H1 (cell line): ENCODE measurements around the gene ADIRF. TPM values are rescaled to one million over a fixed set of nuclear protein-coding genes. Genes with fewer than 3 reads are reported as not detected.

Source experiments
- CTCF ChIA-PET: fragments of 300-600 bp; sonication (Branson Sonifier 250); formaldehyde crosslinking; loops from one replicate; lab custom pipeline; 2021; ENCODE audit not compliant: partially characterized antibody; lab: Charles Lee
- POLR2A ChIA-PET: fragments of 300-600 bp; sonication (Branson Sonifier 250); formaldehyde crosslinking; loops from one replicate; lab custom pipeline; 2021; ENCODE audit warnings: inconsistent platforms; ENCODE audit not compliant: partially characterized antibody; lab: Charles Lee
- DNase-seq, 2 experiments: peaks; one replicate each; pipeline versions ENCODE4 v3.0.0 to v3.0.0-alpha.2; 2010 to 2022; ENCODE audit warnings: low spot score in 2 of 2, low read depth in 1 of 2, mixed read lengths in 1 of 2
- FAIRE-seq: peaks from 2 replicates; lab custom pipeline; 2011; peaks lifted over from hg19 to GRCh38; lab: Jason Lieb, UNC
- H2AFZ ChIP-seq: 2 replicates; pipeline ENCODE4 v1.8.1; 2012; ENCODE audit warnings: low read length, inconsistent platforms
- H2AK5ac ChIP-seq: 2 replicates; pipeline ENCODE4 v1.6.1; 2013; ENCODE audit warnings: low read depth, low read length
- H2BK120ac ChIP-seq: replicated peaks from 2 replicates; pipeline ENCODE3; 2013; ENCODE audit warnings: low read depth, low read length, inconsistent platforms
- H2BK12ac ChIP-seq: 2 replicates; pipeline ENCODE4 v1.6.1; 2013; ENCODE audit warnings: low read depth, low read length
- H2BK15ac ChIP-seq: 2 replicates; pipeline ENCODE4 v1.6.1; 2013; ENCODE audit warnings: low read length
- H2BK20ac ChIP-seq: 2 replicates; pipeline ENCODE4 v1.6.1; 2013; ENCODE audit warnings: low read length
- H2BK5ac ChIP-seq: 2 replicates; pipeline ENCODE4 v1.6.1; 2013; ENCODE audit warnings: low read depth, low read length
- H3K14ac ChIP-seq: 2 replicates; pipeline ENCODE4 v1.6.1; 2013; ENCODE audit warnings: inconsistent platforms; ENCODE audit not compliant: insufficient read length
- H3K18ac ChIP-seq: 2 replicates; pipeline ENCODE4 v1.6.1; 2013; ENCODE audit warnings: low read length; ENCODE audit errors: extremely low read depth
- H3K23ac ChIP-seq: 2 replicates; pipeline ENCODE4 v1.6.1; 2013; ENCODE audit warnings: inconsistent platforms; ENCODE audit not compliant: insufficient read length
- H3K23me2 ChIP-seq: 2 replicates; pipeline ENCODE4 v1.6.1; 2013; ENCODE audit warnings: low read depth, low read length
- H3K27ac ChIP-seq: 2 replicates; pipeline ENCODE4 v1.6.1; 2011; ENCODE audit warnings: low read depth, low read length, inconsistent platforms
- H3K27me3 ChIP-seq, 4 experiments: replicated peaks in 1 of 4; 1 replicate in 1 of 4; 2 replicates in 3 of 4; pipeline versions ENCODE4 v1.6.1 to v1.8.1; 2011 to 2013; ENCODE audit warnings: low read length in 3 of 4, mild to moderate bottlenecking in 3 of 4, inconsistent platforms in 2 of 4, mixed read lengths in 2 of 4, moderate library complexity in 1 of 4; ENCODE audit not compliant: control insufficient read depth in 3 of 4, insufficient read depth in 3 of 4; ENCODE audit errors: extremely low read depth in 1 of 4
- H3K36me3 ChIP-seq, 4 experiments: 2 replicates each; pipeline versions ENCODE4 v1.6.1 to v1.8.1; 2011 to 2013; ENCODE audit warnings: mild to moderate bottlenecking in 4 of 4, low read length in 3 of 4, moderate library complexity in 2 of 4, control low read depth in 1 of 4, inconsistent platforms in 1 of 4; ENCODE audit not compliant: insufficient read depth in 4 of 4, control insufficient read depth in 2 of 4
- H3K4ac ChIP-seq: replicated peaks from 2 replicates; pipeline ENCODE3; 2013; ENCODE audit warnings: low read length, low read depth, mixed read lengths, inconsistent platforms; ENCODE audit not compliant: insufficient read length
- H3K4me1 ChIP-seq, 4 experiments: replicated peaks in 1 of 4; 1 replicate in 1 of 4; 2 replicates in 3 of 4; pipeline versions ENCODE4 v1.6.1 to v1.8.1; 2011 to 2013; ENCODE audit warnings: low read length in 3 of 4, inconsistent platforms in 2 of 4, mixed read lengths in 1 of 4; ENCODE audit not compliant: insufficient read depth in 4 of 4, control insufficient read depth in 3 of 4
- H3K4me2 ChIP-seq, 2 experiments: 2 replicates each; pipeline versions ENCODE4 v1.6.1 to v1.8.1; 2011 to 2013; ENCODE audit warnings: low read depth in 2 of 2, low read length in 2 of 2, control low read depth in 1 of 2, inconsistent platforms in 1 of 2, mild to moderate bottlenecking in 1 of 2; ENCODE audit not compliant: insufficient read depth in 1 of 2
- H3K4me3 ChIP-seq, 4 experiments: fragments of 200-600, 300-600 bp in 1 of 4; sonication (generic), shearing (Covaris generic), sonication (Bioruptor Twin) in 1 of 4; 2 replicates each; pipeline versions ENCODE4 v1.5.1 to v1.8.1; 2011 to 2016; ENCODE audit warnings: low read length in 4 of 4, low read depth in 3 of 4, control low read depth in 2 of 4, inconsistent platforms in 2 of 4, mild to moderate bottlenecking in 2 of 4, mixed read lengths in 1 of 4, moderate library complexity in 1 of 4; ENCODE audit not compliant: insufficient read depth in 2 of 4; ENCODE audit errors: extremely low read depth in 1 of 4
- H3K56ac ChIP-seq: replicated peaks from 2 replicates; pipeline ENCODE3; 2013; ENCODE audit warnings: low read depth, mild to moderate bottlenecking, mixed read lengths, low read length, inconsistent platforms; ENCODE audit not compliant: insufficient read length
- H3K79me1 ChIP-seq: 2 replicates; pipeline ENCODE4 v1.6.1; 2013; ENCODE audit warnings: low read depth, low read length, control low read depth
- H3K79me2 ChIP-seq, 2 experiments: 2 replicates each; pipeline versions ENCODE4 v1.6.1 to v1.8.1; 2012 to 2013; ENCODE audit warnings: low read length in 2 of 2, mild to moderate bottlenecking in 2 of 2, inconsistent platforms in 1 of 2; ENCODE audit not compliant: insufficient read depth in 2 of 2, control insufficient read depth in 1 of 2
- H3K9ac ChIP-seq, 4 experiments: replicated peaks in 1 of 4; 1 replicate in 1 of 4; 2 replicates in 3 of 4; pipeline versions ENCODE4 v1.6.1 to v1.8.1; 2011 to 2013; ENCODE audit warnings: low read depth in 3 of 4, low read length in 3 of 4, control low read depth in 2 of 4, mild to moderate bottlenecking in 2 of 4, moderate library complexity in 2 of 4, inconsistent platforms in 1 of 4; ENCODE audit errors: extremely low read depth in 1 of 4
- H3K9me3 ChIP-seq, 2 experiments: 2 replicates each; pipeline versions ENCODE4 v1.6.1 to v1.8.1; 2012 to 2013; ENCODE audit warnings: mild to moderate bottlenecking in 2 of 2, moderate library complexity in 2 of 2, control low read depth in 1 of 2, inconsistent platforms in 1 of 2, low read depth in 1 of 2, low read length in 1 of 2, mixed read lengths in 1 of 2; ENCODE audit not compliant: insufficient read depth in 2 of 2
- H4K20me1 ChIP-seq, 2 experiments: replicated peaks in 1 of 2; 2 replicates each; pipeline versions ENCODE3 to v1.8.1; 2011 to 2013; ENCODE audit warnings: inconsistent platforms in 2 of 2, low read length in 2 of 2, mild to moderate bottlenecking in 1 of 2; ENCODE audit not compliant: insufficient read depth in 2 of 2, control insufficient read depth in 1 of 2
- H4K5ac ChIP-seq: 2 replicates; pipeline ENCODE4 v1.6.1; 2013; ENCODE audit warnings: low read length, low read depth, mixed read lengths, inconsistent platforms; ENCODE audit not compliant: insufficient read length
- H4K8ac ChIP-seq: 2 replicates; pipeline ENCODE4 v1.8.0; 2013; ENCODE audit warnings: mild to moderate bottlenecking, moderate library complexity, low read length, inconsistent platforms; ENCODE audit not compliant: insufficient read depth; ENCODE audit errors: extremely low read depth
- H4K91ac ChIP-seq: replicated peaks from 2 replicates; pipeline ENCODE3; 2013; ENCODE audit warnings: low read length, mixed read lengths, inconsistent platforms; ENCODE audit not compliant: insufficient read length
- BRCA1 ChIP-seq: IDR thresholded peaks from 2 replicates; pipeline ENCODE4 v1.6.1; 2012; ENCODE audit warnings: low read depth, low read length, improper control_type of control experiment
- EP300 ChIP-seq, 2 experiments: IDR thresholded peaks; 1 replicate in 1 of 2; 2 replicates in 1 of 2; pipeline ENCODE4 v1.6.1; 2011 to 2012; ENCODE audit warnings: low read depth in 2 of 2, low read length in 2 of 2, mild to moderate bottlenecking in 2 of 2, borderline replicate concordance in 1 of 2, inconsistent platforms in 1 of 2, moderate library complexity in 1 of 2
- FOSL1 ChIP-seq: IDR thresholded peaks from 2 replicates; pipeline ENCODE4 v1.6.1; 2011; ENCODE audit warnings: mild to moderate bottlenecking, low read depth, low read length, moderate library complexity; ENCODE audit not compliant: insufficient read depth
- HDAC6 ChIP-seq: IDR thresholded peaks from one replicate; pipeline ENCODE4 v1.7.1; 2012; ENCODE audit warnings: low read depth, mild to moderate bottlenecking, inconsistent platforms, low read length, moderate library complexity
- NANOG ChIP-seq: IDR thresholded peaks from 2 replicates; pipeline ENCODE4 v1.6.1; 2011; ENCODE audit warnings: low read length, low read depth, mild to moderate bottlenecking, inconsistent platforms; ENCODE audit not compliant: insufficient read depth, poor library complexity, severe bottlenecking
- NRF1 ChIP-seq: IDR thresholded peaks from 2 replicates; pipeline ENCODE4 v1.6.1; 2011; ENCODE audit warnings: mild to moderate bottlenecking, low read depth, low read length, improper control_type of control experiment
- POU5F1 ChIP-seq: IDR thresholded peaks from 2 replicates; pipeline ENCODE4 v1.6.1; 2011; ENCODE audit warnings: low read depth, mild to moderate bottlenecking, low read length, moderate library complexity
- RAD21 ChIP-seq, 2 experiments: IDR thresholded peaks in 1 of 2; conservative IDR thresholded peaks in 1 of 2; 2 replicates each; pipeline ENCODE4 v1.6.1; 2011; ENCODE audit warnings: low read depth in 2 of 2, low read length in 2 of 2, improper control_type of control experiment in 1 of 2, inconsistent platforms in 1 of 2, mild to moderate bottlenecking in 1 of 2, moderate library complexity in 1 of 2
- SAP30 ChIP-seq: fragments of 300-600 bp; sonication (generic); IDR thresholded peaks from 2 replicates; pipeline ENCODE4 v1.7.1; 2012; ENCODE audit warnings: low read length, moderate library complexity, mild to moderate bottlenecking, inconsistent platforms; ENCODE audit not compliant: insufficient read depth, insufficient replicate concordance
- WGBS, 2 experiments: shearing (Covaris generic) in 1 of 2; methylation state at CpG; one replicate each; pipeline versions ENCODE4 v1.1.6 to v1.1.7; 2013 to 2015; ENCODE audit warnings: low lambda C conversion rate in 2 of 2, mixed read lengths in 2 of 2, inconsistent platforms in 1 of 2, low coverage in 1 of 2, missing lambda C conversion rate in 1 of 2; ENCODE audit not compliant: insufficient replicate concordance in 2 of 2, insufficient coverage in 1 of 2, insufficient read length in 1 of 2; ENCODE audit errors: extremely low coverage in 1 of 2, missing lambda C conversion rate in 1 of 2; 5-methylcytosine and 5-hydroxymethylcytosine counted together
- polyA plus RNA-seq, 7 experiments: library from polyadenylated mRNA; depleted of rRNA in 3 of 7; stranded (reverse) in 5 of 7; unstranded in 2 of 7; fragments of >200 nt in 5 of 7; fragments of 200-250 nt in 2 of 7; gene quantifications; 1 replicate in 5 of 7; 2 replicates in 1 of 7; 4 replicates in 1 of 7; pipeline versions ENCODE4 v1.2.1 to v1.2.3, GENCODE V29; 2011 to 2013; ENCODE audit warnings: missing spikeins in 2 of 7, mixed read lengths in 2 of 7
- total RNA-seq: library from RNA; stranded (reverse); fragmentation: NEBNext Ultra II Directional; extraction: Animal tissue kit (Norgen Biotek cat#: 25700); gene quantifications from 2 replicates; pipeline ENCODE4 v1.2.1, GENCODE V29; 2021

ADIRF gene
- total and polyA plus RNA-seq, 2 of the 8 experiments (the other 6 are each of a cell fraction or from before 2014, with no cell fraction given): not detected

GRCh38 chr10:86952106-86952505 lies 16.2 kb upstream of the ADIRF start:
- Histone ChIP-seq H2AFZ (no peak overlapping the region), H3K36me3 (no peaks in the 10 kb centered on the region), H3K9ac (no peak overlapping the region), H3K4me2 (no peak overlapping the region), H2BK20ac (peak overlapping the region; percentile 98; the same call in 1 of the 2 replicates), H2BK15ac (no peak overlapping the region), H2AK5ac (no peak overlapping the region), H3K4me3 (no peak overlapping the region), H3K18ac (no peak overlapping the region), H4K8ac (no peak overlapping the region), H3K4ac (no peak overlapping the region), H4K20me1 (no peaks in the 10 kb centered on the region), H3K79me1 (no peaks in the 10 kb centered on the region), H2BK5ac (0 out of 2 replicates have a peak overlapping the region, but pooled peaks have one; percentile 18), H3K9me3 (peaks cover 3 to 9% of the 10 kb centered on the region in 2 experiments), H2BK120ac (no peak overlapping the region), H2BK12ac (no peak overlapping the region; the same call in 1 of the 2 replicates), H3K4me1 (peaks cover 14 to 32% (median 27%) of the 10 kb centered on the region in 4 experiments), H3K23ac (no peak overlapping the region), H4K5ac (no peak overlapping the region), H3K14ac (no peak overlapping the region), H3K23me2 (no peaks in the 10 kb centered on the region), H4K91ac (no peak overlapping the region), H3K27ac (no peak overlapping the region), H3K27me3 (no peaks in the 10 kb centered on the region), H3K56ac (no peak overlapping the region), H3K79me2 (no peaks in the 10 kb centered on the region)
- TF ChIP-seq NRF1 (no peak), POU5F1 (no peak), RAD21 (IDR thresholded peaks at IDR 0.05 in 1 of 2, conservative IDR thresholded peaks at IDR 0.05 in 1 of 2; ENCODE audit: low read depth in 2 of 2, low read length in 2 of 2) (no peak), NANOG (no peak), HDAC6 (no peak), EP300 (IDR thresholded peaks at IDR 0.05; ENCODE audit: borderline replicate concordance in 1 of 2, low read depth in 2 of 2, low read length in 2 of 2) (no peak), BRCA1 (no peak), SAP30 (no peak), FOSL1 (no peak)
- DNase-seq: no peak
- ChIA-PET CTCF (interaction anchor here (22.5 to 26.4 kb wide), 2 partner anchors 5 to 8 kb away, joined by 975 read pairs; partner anchors contain the start of genes ADIRF, MMRN2 and SNCG), POLR2A (interaction anchor here (1.2 kb wide), 1 partner anchor 14 kb away, joined by 4 read pairs; no protein-coding TSS in a partner anchor)
- WGBS, 2 experiments: 91% methylated on average over 7 of the region's 7 CpGs; no CpG with 5 or more reads in 1 of the 2 experiments
- no peak for FAIRE-seq
